ENCODE measurements around the gene CANX. TPM values are rescaled to one million over a fixed set of nuclear protein-coding genes. Genes with fewer than 3 reads are reported as not detected.

Gene CANX
- total and polyA plus RNA-seq, 2 of the 13 experiments (the other 11 are each of a cell fraction or from before 2014, with no cell fraction given): 477 to 680 TPM

- TF ChIP-seq ZKSCAN8 (CRISPR knock-in tag; IDR thresholded peaks at IDR 0.05; ENCODE audit: borderline replicate concordance) (no peak), ZNF292 (CRISPR knock-in tag; IDR thresholded peaks at IDR 0.05; ENCODE audit: borderline replicate concordance, low read depth) (0 out of 2 replicates have a peak, but pooled peaks have one; percentile 25), GABPA (IDR thresholded peaks at IDR 0.05; ENCODE audit: low read depth, low read length) (no peak), GABPA (CRISPR knock-in tag; IDR thresholded peaks at IDR 0.05; ENCODE audit: low read depth) (no peak), MAFK (conservative IDR thresholded peaks at IDR 0.05 in 1 of 2, IDR thresholded peaks at IDR 0.05 in 1 of 2; ENCODE audit: low read length in 2 of 2) (no peak), PITX1 (CRISPR knock-in tag; IDR thresholded peaks at IDR 0.05) (0 out of 2 replicates have a peak, but pooled peaks have one; percentile 38), ZNF510 (CRISPR knock-in tag; IDR thresholded peaks at IDR 0.05; ENCODE audit: low read depth) (no peak), POLR2A (IDR thresholded peaks at IDR 0.05; ENCODE audit: insufficient read depth in 1 of 2, low read depth in 2 of 2, low read length in 2 of 2) (peak in 1 of 2 experiments; percentile 23; a peak in 1 of 4 replicates), SMARCE1 (IDR thresholded peaks at IDR 0.05; ENCODE audit: borderline replicate concordance) (no peak), BORCS8-MEF2B (CRISPR knock-in tag; IDR thresholded peaks at IDR 0.05) (no peak), ISL2 (CRISPR knock-in tag; IDR thresholded peaks at IDR 0.05) (peak; percentile 29; the same call in 1 of the 2 replicates), AGO2 (optimal IDR thresholded peaks at IDR 0.05; ENCODE audit: low read depth, low read length) (peak; percentile 22), ATF6 (CRISPR knock-in tag; conservative IDR thresholded peaks at IDR 0.05) (no peak), IRF2 (CRISPR knock-in tag; IDR thresholded peaks at IDR 0.05) (0 out of 2 replicates have a peak, but pooled peaks have one; percentile 8), SPEN (CRISPR knock-in tag; IDR thresholded peaks at IDR 0.05; ENCODE audit: low read depth) (no peak), MBD4 (IDR thresholded peaks at IDR 0.05; ENCODE audit: borderline replicate concordance, low read length) (peak; percentile 80; the same call in 1 of the 2 replicates), KLF15 (CRISPR knock-in tag; IDR thresholded peaks at IDR 0.05; ENCODE audit: borderline replicate concordance) (no peak), ZNF136 (CRISPR knock-in tag; IDR thresholded peaks at IDR 0.05; ENCODE audit: low read depth) (no peak), ZFX (CRISPR knock-in tag; IDR thresholded peaks at IDR 0.05; ENCODE audit: low read depth) (no peak), CENPT (CRISPR knock-in tag; IDR thresholded peaks at IDR 0.05; ENCODE audit: low read depth) (no peak), ETV5 (CRISPR knock-in tag; IDR thresholded peaks at IDR 0.05; ENCODE audit: borderline replicate concordance) (no peak), TARDBP (CRISPR knock-in tag; IDR thresholded peaks at IDR 0.05) (peak; percentile 34; the same call in 1 of the 2 replicates), ZEB1 (IDR thresholded peaks at IDR 0.05; ENCODE audit: insufficient replicate concordance, low read depth) (peak; percentile 43), MEF2D (CRISPR knock-in tag; IDR thresholded peaks at IDR 0.05) (no peak), ZSCAN9 (CRISPR knock-in tag; IDR thresholded peaks at IDR 0.05; ENCODE audit: borderline replicate concordance) (no peak), TMF1 (CRISPR knock-in tag; IDR thresholded peaks at IDR 0.05; ENCODE audit: low read depth) (peak; percentile 12; the same call in 1 of the 2 replicates), ZNF331 (CRISPR knock-in tag; IDR thresholded peaks at IDR 0.05) (peak; percentile 39; the same call in 1 of the 2 replicates), ZNF580 (CRISPR knock-in tag; IDR thresholded peaks at IDR 0.05; ENCODE audit: borderline replicate concordance, low read depth) (peak; percentile 6; the same call in 1 of the 2 replicates), FOXO1 (CRISPR knock-in tag; IDR thresholded peaks at IDR 0.05) (no peak), CHD2 (IDR thresholded peaks at IDR 0.05; ENCODE audit: low read depth, low read length) (peak; percentile 54; the same call in 1 of the 2 replicates)
These were observed 33.1 kb downstream of the CANX start (continued) for GRCh38 chr5:179731791-179732411.

All from HepG2 (cell line).